SH-SY5Y (cell line): ENCODE measurements around the gene HAVCR2.

Experiments used
- GATA2 ChIP-seq: IDR thresholded peaks from 2 replicates; pipeline ENCODE4 v1.6.1; 2011; ENCODE audit warnings: mild to moderate bottlenecking, low read depth, low read length
- GATA3 ChIP-seq: IDR thresholded peaks from 2 replicates; pipeline ENCODE4 v1.6.1; 2011; ENCODE audit warnings: low read depth, mild to moderate bottlenecking, low read length, moderate library complexity

- TF ChIP-seq GATA2 (no peak), GATA3 (no peak)
Measured at GRCh38 chr5:157116483-157116954, 7.7 kb upstream of the HAVCR2 start.
